22Rv1 (cell line): ENCODE results near the gene ATG7.

Source experiments
- H3K27ac ChIP-seq: fragments of 450-650 bp; 2 replicates; pipeline ENCODE4 v1.5.1; 2017
- ZFX ChIP-seq: fragments of 450-650 bp; IDR thresholded peaks from 2 replicates; pipeline ENCODE4 v1.6.1; 2017; ENCODE audit warnings: antibody characterized with exemption, borderline replicate concordance
- TF ChIP-seq, protein P1 (sequence below): fragments of 450-650 bp; IDR thresholded peaks from 2 replicates; pipeline ENCODE4 v1.5.1; 2017; ENCODE audit warnings: mild to moderate bottlenecking

ATG7 gene

DNA sequence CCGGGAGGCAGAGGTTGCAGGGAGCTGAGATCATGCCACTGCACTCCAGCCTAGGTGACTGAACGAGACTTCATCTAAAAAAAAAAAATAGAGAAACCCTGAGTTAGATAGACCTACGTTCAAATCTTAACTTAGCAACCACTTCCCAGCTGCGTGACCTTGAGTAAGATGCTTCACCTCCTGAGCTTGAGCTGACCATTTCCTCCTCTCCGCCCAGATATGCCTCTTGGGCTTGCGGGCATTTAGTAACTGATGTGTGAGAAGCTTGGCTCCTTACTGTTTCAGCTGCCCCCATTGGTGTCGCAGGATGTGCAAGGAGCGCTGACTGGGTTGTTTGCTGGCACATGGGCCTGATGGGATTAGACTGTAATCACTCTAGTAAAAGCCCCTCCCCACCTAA is 26.9 kb upstream of the ATG7 start:
- TF ChIP-seq ZFX = no peak
- TF ChIP-seq, protein P1, sequence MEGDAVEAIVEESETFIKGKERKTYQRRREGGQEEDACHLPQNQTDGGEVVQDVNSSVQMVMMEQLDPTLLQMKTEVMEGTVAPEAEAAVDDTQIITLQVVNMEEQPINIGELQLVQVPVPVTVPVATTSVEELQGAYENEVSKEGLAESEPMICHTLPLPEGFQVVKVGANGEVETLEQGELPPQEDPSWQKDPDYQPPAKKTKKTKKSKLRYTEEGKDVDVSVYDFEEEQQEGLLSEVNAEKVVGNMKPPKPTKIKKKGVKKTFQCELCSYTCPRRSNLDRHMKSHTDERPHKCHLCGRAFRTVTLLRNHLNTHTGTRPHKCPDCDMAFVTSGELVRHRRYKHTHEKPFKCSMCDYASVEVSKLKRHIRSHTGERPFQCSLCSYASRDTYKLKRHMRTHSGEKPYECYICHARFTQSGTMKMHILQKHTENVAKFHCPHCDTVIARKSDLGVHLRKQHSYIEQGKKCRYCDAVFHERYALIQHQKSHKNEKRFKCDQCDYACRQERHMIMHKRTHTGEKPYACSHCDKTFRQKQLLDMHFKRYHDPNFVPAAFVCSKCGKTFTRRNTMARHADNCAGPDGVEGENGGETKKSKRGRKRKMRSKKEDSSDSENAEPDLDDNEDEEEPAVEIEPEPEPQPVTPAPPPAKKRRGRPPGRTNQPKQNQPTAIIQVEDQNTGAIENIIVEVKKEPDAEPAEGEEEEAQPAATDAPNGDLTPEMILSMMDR = no peak
- no peak overlapping the region for H3K27ac ChIP-seq

DNA sequence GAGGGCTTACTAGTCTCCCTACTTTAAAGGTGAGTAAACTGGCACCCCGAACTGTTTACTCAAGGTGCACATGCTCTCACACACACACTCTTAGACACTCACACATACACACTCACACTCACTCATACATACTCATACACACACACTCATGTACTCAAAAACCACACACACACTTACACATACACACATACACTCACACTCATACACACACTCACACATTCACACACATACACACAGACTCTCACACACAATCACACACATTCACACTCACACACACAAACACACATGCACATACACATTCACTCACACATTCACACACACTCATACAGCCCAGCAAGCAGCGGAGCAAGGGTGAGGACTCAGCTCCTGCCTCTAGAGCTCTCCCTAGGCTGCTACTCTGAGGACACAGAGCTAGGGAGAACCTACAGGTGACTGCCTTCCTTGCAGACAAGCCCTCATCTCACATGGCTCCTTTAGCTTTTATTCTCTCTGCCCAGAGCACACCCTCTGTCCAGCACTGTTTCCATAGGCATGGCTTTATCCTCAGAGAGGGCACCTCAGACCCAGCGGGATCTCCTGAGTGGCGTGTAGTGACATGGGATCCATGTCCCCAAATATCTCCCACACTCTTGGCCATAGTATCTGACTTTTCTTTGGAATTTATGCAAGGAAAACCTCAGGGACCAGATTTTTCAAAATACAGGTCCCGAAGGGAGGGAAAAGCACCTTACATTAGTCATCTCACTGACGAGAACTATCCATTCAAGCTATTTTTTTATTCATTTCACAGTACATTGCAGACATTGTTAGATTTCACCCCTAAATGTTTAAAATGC is 26.2 kb upstream of the ATG7 start:
- TF ChIP-seq, protein P1 = no peak
- no peak for TF ChIP-seq ZFX
- no peak overlapping the region for H3K27ac ChIP-seq

DNA sequence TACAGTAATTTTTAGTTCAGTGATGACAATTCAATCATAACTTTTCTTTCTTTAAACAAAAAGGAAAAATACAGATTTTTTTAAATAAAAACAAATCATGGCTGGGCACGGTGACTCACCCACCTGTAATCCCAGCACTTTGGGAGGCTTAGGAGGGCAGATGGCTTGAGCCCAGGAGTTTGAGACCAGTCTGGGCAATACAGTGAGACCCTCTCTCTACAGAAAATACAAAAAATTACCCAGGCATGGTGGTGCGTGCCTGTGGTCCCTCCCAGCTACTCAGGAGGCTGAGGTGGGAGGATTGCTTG is 25.6 kb upstream of the ATG7 start:
- H3K27ac ChIP-seq = no peak overlapping the region

DNA sequence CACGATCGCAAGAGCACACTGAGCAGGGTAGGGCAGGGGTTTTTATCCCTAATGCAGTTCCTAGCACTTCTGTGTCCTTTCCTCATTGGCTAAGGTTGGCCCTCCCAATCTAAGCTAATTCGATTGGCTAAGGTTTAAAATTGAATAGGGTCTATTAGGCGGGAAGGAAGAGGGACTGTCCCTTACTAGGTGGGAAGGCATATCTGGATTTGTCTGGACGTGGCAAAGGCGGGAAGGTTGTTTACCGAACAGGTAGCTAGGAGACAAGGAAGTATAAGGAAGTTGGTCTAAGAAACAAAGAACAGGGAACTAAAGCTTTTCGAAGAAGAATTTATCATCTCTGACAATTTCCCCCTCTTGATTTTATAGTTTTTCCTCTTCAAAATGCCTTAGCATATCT is 24.8 kb upstream of the ATG7 start:
- TF ChIP-seq, protein P1 = no peak
- no peak for TF ChIP-seq ZFX
- H3K27ac ChIP-seq = no peak overlapping the region

More for the DNA sequence above, 25.6 kb upstream of the ATG7 start:
- no peak for TF ChIP-seq ZFX
- TF ChIP-seq, protein P1 = no peak

DNA sequence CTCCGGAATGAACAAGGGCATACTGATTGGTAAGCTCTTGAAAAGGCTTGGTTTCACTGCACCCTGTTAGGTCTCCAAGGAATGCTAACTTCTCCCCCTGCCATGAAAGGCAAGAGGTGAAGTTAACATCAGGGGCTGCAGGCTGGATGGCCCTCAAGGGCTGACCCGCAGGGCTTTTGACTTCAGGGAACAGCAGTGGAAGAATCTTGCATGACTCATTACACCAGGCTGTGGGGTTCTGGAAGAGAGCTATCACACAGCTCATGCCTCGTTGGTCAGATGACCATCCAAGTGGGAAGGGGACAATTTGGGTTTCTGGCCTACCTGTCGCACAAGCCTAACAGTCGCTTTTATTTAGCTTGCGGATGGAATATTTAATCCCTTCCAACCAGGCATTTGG is 23.6 kb upstream of the ATG7 start:
- H3K27ac ChIP-seq = no peak overlapping the region
- TF ChIP-seq ZFX = no peak
- TF ChIP-seq, protein P1 = no peak

DNA sequence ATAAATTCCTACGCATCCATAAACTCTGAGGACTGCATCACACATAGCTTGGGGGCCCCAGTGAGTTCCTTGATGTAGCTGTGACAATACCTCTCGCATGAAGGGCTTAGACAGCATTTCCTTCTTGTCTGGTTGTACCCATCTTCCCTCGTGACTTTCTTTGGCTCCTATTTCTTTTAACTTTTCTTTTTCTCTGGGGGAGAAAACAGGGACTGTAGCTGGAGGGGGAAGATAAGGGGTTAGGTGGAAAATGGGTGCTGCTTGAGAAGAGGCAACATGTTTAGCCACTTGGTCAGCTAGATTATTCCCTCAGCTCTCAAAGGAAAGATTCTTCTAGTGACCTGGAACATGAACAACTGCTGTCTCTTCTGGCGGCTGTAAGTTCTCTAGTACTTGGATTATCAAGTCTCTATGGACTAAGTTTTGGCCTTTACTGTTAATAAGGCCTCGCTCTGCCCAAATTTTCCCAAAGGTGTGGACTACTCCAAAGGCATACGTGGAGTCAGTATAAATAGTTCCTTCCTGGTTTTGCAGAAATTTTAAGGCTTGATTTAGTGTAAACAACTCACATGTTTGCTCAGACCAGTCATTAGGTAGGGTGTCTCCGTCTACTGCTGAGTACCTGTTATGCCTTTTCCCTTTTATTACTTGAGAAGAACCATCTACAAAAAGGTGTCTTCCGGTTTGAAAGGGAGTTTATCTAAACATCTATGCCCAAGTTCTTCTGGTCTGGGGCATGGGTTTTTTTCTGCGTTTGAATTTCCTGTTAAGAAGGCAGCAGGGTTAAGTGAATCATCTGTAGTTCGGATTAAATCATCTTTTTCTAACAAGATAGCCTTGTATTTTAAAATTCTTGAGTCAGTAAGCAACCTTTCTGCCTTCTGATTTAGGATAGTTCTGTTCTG is 21.0 kb upstream of the ATG7 start:
- TF ChIP-seq ZFX = no peak
- TF ChIP-seq, protein P1 = no peak
- H3K27ac ChIP-seq = no peak overlapping the region

DNA sequence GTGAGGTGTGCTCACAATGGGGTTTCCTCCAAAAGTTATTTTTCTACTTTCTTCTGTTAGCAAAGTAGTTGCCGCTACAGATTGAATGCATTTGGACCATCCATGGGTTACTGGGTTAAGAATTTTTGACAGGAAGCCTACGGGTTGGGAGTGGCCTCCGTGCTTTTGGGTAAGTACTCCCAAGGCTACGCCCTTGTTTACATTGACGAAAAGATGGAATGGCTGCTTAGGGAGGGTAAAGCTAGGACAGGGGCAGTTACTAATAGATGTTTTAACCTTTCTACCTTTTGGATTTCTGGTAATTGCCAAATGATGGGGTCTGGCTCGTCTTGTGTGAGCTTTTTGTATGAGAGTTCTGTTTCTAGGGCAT is 20.4 kb upstream of the ATG7 start:
- TF ChIP-seq ZFX = no peak
- TF ChIP-seq, protein P1 = no peak
- no peak overlapping the region for H3K27ac ChIP-seq
